Measurements from ENCODE around the gene LIG1. TPM values are rescaled to one million over a fixed set of nuclear protein-coding genes. Genes with fewer than 3 reads are reported as not detected.
"Not testable (repeated sequence)": the region's sequence is repeated elsewhere in the genome, so short reads cannot be mapped to it uniquely, and the experiment has no call there.

LIG1 gene
- total and polyA plus RNA-seq, 12 donors, result 1.8 to 9.9 (median 4.0) TPM

GRCh38 chr19:48081106-48081505, 89.0 kb downstream of the LIG1 start:
- no peak overlapping the region for H3K4me3 ChIP-seq
- H3K27me3 ChIP-seq, result no peaks in the 10 kb centered on the region
- DNase-seq (no peak), ATAC-seq (no peak)
- intact Hi-C loops (cut with DNase I), result no loop called here
- H3K4me1 ChIP-seq, result no peaks in the 10 kb centered on the region
- TF ChIP-seq CTCF (IDR thresholded peaks at IDR 0.05), result no peak
- no peaks in the 10 kb centered on the region for H3K9me3 ChIP-seq
- H3K27ac ChIP-seq, result no peak overlapping the region
- 91 to 92% methylated on average over 5 of the region's 5 CpGs for WGBS, 2 donors
- H3K36me3 ChIP-seq, result peaks cover 0 to 28% (median 5%) of the 10 kb centered on the region in 9 donors

DNA sequence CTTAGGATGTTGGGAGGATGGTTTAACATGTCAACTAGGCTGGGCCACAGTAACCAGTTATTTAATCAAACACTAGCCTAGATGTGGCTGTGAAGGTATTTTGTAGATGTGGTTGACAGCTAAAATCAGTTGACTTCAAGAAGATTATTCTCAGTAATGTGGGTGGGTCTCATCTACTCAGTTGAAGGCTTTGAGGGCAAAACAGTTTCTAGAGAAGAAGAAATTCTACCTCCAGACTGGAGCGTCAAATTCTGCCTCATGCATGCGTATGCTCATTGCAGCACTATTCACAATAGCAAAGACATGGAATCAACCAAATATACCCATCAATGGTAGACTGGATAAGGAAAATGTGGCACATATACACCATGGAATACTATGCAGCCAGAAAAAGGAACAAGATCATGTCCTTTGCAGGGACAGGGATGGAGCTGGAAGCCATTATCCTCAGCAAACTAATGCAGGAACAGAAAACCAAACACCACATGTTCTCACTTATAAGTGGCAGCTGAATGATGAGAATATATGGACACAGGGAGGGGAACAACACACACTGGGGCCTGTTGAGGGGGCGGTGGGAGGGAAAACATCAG, 99.9 kb downstream of the LIG1 start:
- WGBS, 2 donors, result 95 to 98% methylated on average over 3 of the region's 3 CpGs
- H3K36me3 ChIP-seq, result peaks cover 0 to 87% (median 17%) of the 10 kb centered on the region in 9 donors
- ATAC-seq; H3K9me3 ChIP-seq; H3K27ac ChIP-seq; H3K27me3 ChIP-seq; H3K4me3 ChIP-seq; DNase-seq; H3K4me1 ChIP-seq; intact Hi-C loops (cut with DNase I): not testable (repeated sequence)

DNA sequence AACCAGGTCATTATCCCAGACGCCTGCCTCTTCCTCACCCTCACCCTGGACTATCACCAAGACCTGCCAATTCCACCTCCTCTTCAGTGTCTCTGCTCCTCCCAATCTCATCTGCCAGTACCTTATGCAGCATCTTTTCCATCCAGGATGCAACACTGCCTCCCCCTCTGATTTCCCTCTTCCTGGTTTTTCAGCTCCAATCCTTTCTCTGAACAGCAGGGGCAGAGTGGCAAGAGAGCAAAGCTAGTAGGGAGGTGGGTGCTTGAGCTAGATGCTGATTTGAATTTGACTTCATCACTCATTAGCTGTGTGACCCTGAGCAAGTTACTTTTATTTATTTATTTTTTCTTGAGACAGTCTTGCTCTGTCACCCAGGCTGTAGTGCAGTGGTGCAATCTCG, 100.7 kb downstream of the LIG1 start:
- H3K4me1 ChIP-seq, result no peaks in the 10 kb centered on the region
- peaks cover 0 to 90% (median 19%) of the 10 kb centered on the region in 9 donors for H3K36me3 ChIP-seq
- no peak for TF ChIP-seq CTCF (IDR thresholded peaks at IDR 0.05)
- no peak overlapping the region for H3K4me3 ChIP-seq
- intact Hi-C loops (cut with DNase I), result no loop called here
- DNase-seq (no peak), ATAC-seq (no peak)
- 77 to 83% methylated on average over 2 of the region's 2 CpGs for WGBS, 2 donors
- no peaks in the 10 kb centered on the region for H3K9me3 ChIP-seq
- H3K27me3 ChIP-seq, result no peaks in the 10 kb centered on the region
- no peak overlapping the region for H3K27ac ChIP-seq

Other genes starting within 250 kb of the LIG1 start
- gene BSPH1, start 178.2 kb downstream of the LIG1 start, total RNA-seq, result not detected
- not detected for gene BSPH1, start 178.2 kb downstream of the LIG1 start, polyA plus RNA-seq
- gene ELSPBP1, start 175.7 kb downstream of the LIG1 start, total RNA-seq, result not detected
- not detected for gene ELSPBP1, start 175.7 kb downstream of the LIG1 start, polyA plus RNA-seq
- gene CABP5, start 126.3 kb downstream of the LIG1 start, total RNA-seq, result not detected
- gene CABP5, start 126.3 kb downstream of the LIG1 start, polyA plus RNA-seq, result not detected
- 10 to 100 TPM; 28.1 to 71.2 (median 46.3) TPM for gene PLA2G4C, start 59.5 kb downstream of the LIG1 start, total RNA-seq
- gene PLA2G4C, start 59.5 kb downstream of the LIG1 start, polyA plus RNA-seq, result 10 to 100 TPM; 15.0 to 59.7 TPM
- gene ZSWIM9, start 336 bp upstream of the LIG1 start, total RNA-seq, result 1 to 10 TPM; 5.5 to 8.5 (median 6.6) TPM
- gene ZSWIM9, start 336 bp upstream of the LIG1 start, polyA plus RNA-seq, result 1 to 10 TPM; 3.8 to 4.1 TPM
- gene CARD8, start 85.6 kb upstream of the LIG1 start, total RNA-seq, result 10 to 100 TPM; 19.5 to 49.5 (median 29.4) TPM
- 10 to 100 TPM; 18.9 to 44.2 TPM for gene CARD8, start 85.6 kb upstream of the LIG1 start, polyA plus RNA-seq
- under 1 TPM; 0.18 to 0.64 (median 0.33) TPM for gene ZNF114, start 99.7 kb upstream of the LIG1 start, total RNA-seq
- gene ZNF114, start 99.7 kb upstream of the LIG1 start, polyA plus RNA-seq, result under 1 TPM; 0.29 to 0.66 TPM
- 100 to 1,000 TPM in 1 of 10 donors, 10 to 100 TPM in 9; 18.8 to 119 (median 32.8) TPM for gene EMP3, start 155.2 kb upstream of the LIG1 start, total RNA-seq
- gene EMP3, start 155.2 kb upstream of the LIG1 start, polyA plus RNA-seq, result 100 to 1,000 TPM; 116 to 124 TPM
- gene TMEM143, start 193.6 kb upstream of the LIG1 start, total RNA-seq, result 100 to 1,000 TPM in 1 of 10 donors, 10 to 100 TPM in 9; 51.8 to 110 (median 89.5) TPM
- 10 to 100 TPM in 1 of 2 donors, 1 to 10 TPM in 1; 9.7 to 48.1 TPM for gene TMEM143, start 193.6 kb upstream of the LIG1 start, polyA plus RNA-seq
- gene SYNGR4, start 194.0 kb upstream of the LIG1 start, total RNA-seq, result not detected
- not detected for gene SYNGR4, start 194.0 kb upstream of the LIG1 start, polyA plus RNA-seq
- 10 to 100 TPM; 63.2 to 95.2 (median 73.2) TPM for gene KDELR1, start 221.2 kb upstream of the LIG1 start, total RNA-seq
- 10 to 100 TPM; 55.1 to 96.0 TPM for gene KDELR1, start 221.2 kb upstream of the LIG1 start, polyA plus RNA-seq
- gene GRIN2D, start 223.3 kb upstream of the LIG1 start, total RNA-seq, result 1 to 10 TPM in 1 of 10 donors, under 1 TPM in 9; 0.04 to 1.0 (median 0.19) TPM
- under 1 TPM; 0.22 to 0.23 TPM for gene GRIN2D, start 223.3 kb upstream of the LIG1 start, polyA plus RNA-seq